A549 (cell line): ENCODE measurements around the gene KLHL29.

ENCODE experiments used
- EP300 ChIP-seq, 2 experiments: fragments of >200 bp; sonication (Bioruptor Twin); formaldehyde crosslinking; IDR thresholded peaks; 2 replicates in 1 of 2; 3 replicates in 1 of 2; pipeline ENCODE4 v1.6.1; 2016 to 2017
- POLR2A ChIP-seq: IDR thresholded peaks from 2 replicates; pipeline ENCODE4 v1.6.1; 2012; ENCODE audit warnings: mild to moderate bottlenecking, low read length
- TF ChIP-seq, protein P1 (sequence below): fragments of >200 bp; sonication (Bioruptor Twin); formaldehyde crosslinking; IDR thresholded peaks from 3 replicates; pipeline ENCODE4 v1.5.1; 2016

DNA sequence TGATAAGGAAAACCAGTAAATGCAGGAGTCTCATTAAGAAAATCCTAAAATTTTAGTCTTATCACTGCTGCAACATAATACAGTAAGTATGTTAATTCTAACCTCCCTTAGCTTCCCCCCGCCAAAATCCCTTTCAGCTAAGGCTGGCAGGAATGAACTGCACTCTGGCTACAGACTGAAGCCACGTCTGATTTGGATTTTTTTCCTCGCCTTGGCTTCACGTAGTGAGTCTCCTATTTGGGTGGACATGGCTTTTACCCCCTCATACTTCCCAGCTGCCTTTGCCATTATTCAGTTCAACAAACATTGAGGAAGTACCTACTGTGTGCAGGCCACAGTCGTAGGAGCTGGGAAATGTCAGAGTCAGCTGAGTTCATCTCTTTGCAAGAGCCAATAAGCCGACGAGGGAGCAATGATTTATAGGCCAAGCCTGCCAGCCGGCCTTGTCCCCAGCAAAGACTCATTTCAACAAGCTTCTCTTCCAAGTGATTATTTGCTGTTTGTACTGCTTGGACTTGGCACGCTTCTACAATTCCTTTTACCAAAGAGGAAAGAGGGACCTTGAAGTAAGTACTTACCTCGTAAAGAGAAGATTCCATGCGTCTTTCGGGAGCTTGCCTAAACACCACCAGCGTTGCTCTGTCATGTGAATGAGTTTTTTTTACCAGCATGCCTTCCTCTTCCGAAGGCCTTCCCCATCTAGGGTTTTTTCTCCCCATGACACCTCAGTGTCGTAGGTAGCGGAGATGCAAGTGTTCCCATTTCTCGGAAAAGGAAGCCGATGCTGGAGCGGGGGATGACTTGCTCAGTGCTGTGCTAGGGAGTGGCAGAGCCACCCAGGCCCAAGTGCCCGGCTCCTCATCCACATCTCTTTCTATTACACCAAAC lies 138.6 kb downstream of the KLHL29 start:
- TF ChIP-seq, protein P1, sequence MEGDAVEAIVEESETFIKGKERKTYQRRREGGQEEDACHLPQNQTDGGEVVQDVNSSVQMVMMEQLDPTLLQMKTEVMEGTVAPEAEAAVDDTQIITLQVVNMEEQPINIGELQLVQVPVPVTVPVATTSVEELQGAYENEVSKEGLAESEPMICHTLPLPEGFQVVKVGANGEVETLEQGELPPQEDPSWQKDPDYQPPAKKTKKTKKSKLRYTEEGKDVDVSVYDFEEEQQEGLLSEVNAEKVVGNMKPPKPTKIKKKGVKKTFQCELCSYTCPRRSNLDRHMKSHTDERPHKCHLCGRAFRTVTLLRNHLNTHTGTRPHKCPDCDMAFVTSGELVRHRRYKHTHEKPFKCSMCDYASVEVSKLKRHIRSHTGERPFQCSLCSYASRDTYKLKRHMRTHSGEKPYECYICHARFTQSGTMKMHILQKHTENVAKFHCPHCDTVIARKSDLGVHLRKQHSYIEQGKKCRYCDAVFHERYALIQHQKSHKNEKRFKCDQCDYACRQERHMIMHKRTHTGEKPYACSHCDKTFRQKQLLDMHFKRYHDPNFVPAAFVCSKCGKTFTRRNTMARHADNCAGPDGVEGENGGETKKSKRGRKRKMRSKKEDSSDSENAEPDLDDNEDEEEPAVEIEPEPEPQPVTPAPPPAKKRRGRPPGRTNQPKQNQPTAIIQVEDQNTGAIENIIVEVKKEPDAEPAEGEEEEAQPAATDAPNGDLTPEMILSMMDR: no peak
- TF ChIP-seq EP300 (IDR thresholded peaks at IDR 0.05): no peak
- TF ChIP-seq POLR2A: no peak
